Activated CD4-positive, alpha-beta T cell treated with anti-CD3 and anti-CD28 coated beads, Interleukin-2, amount 10 ng/mL, durations not matched to agents 24 days and 14 days (primary cell): ENCODE results near the gene TUFT1. TPM values are rescaled to one million over a fixed set of nuclear protein-coding genes. Genes with fewer than 3 reads are reported as not detected.

Experiments
- DNase-seq: peaks from one replicate; pipeline ENCODE4 v3.0.0; 2022
- H3K27ac Mint-ChIP-seq: one replicate; pipeline ENCODE4 v1.8.0; 2022; ENCODE audit warnings: mild to moderate bottlenecking, mixed read lengths
- H3K27me3 Mint-ChIP-seq: one replicate; pipeline ENCODE4 v1.8.0; 2022; ENCODE audit warnings: mixed read lengths
- H3K36me3 Mint-ChIP-seq: one replicate; pipeline ENCODE4 v1.8.0; 2022; ENCODE audit warnings: low read depth, mild to moderate bottlenecking, mixed read lengths
- H3K4me1 Mint-ChIP-seq: one replicate; pipeline ENCODE4 v1.8.0; 2021; ENCODE audit warnings: mixed read lengths
- H3K4me3 Mint-ChIP-seq: one replicate; pipeline ENCODE4 v1.8.0; 2022; ENCODE audit warnings: mild to moderate bottlenecking, moderate library complexity, mixed read lengths
- H3K9me3 Mint-ChIP-seq: one replicate; pipeline ENCODE4 v1.8.0; 2021; ENCODE audit warnings: mixed read lengths
- intact Hi-C: fragments of 100-400 bp; cut with micrococcal nuclease; formaldehyde crosslinking; loops from one replicate; pipeline ENCODE4 v1.15.1; 2023
- total RNA-seq: library from RNA; stranded (reverse); gene quantifications from 2 replicates; pipeline ENCODE4 v1.2.3, GENCODE V29; 2022

The TUFT1 gene
- total RNA-seq, 1 donor from 2014 or later: 1.7 TPM

DNA sequence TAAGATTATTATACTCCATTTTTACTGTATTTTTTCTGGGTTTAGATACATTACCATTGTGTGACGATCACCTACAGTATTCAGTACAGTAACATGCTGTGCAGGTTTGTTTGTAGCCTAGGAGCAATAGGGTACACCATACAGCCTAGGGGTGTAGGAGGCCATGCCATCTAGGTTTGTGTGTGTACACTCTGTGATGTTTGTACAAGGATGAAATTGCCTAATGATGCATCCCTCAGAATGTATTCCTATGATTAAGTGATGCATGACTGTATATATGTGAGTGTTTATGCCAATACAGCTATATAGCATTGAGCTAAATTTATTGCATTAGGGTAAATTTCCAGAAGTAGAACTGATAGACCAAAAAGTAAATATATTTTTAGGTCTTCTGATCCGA, 23.3 kb downstream of the TUFT1 start:
- no peaks in the 10 kb centered on the region for H3K9me3 Mint-ChIP-seq
- no peak overlapping the region for H3K27ac Mint-ChIP-seq
- intact Hi-C loops: no loop called here
- no peaks in the 10 kb centered on the region for H3K36me3 Mint-ChIP-seq
- no peak for DNase-seq
- H3K4me3 Mint-ChIP-seq: no peak overlapping the region
- peaks cover 2% of the 10 kb centered on the region for H3K27me3 Mint-ChIP-seq
- peaks cover 5% of the 10 kb centered on the region for H3K4me1 Mint-ChIP-seq

DNA sequence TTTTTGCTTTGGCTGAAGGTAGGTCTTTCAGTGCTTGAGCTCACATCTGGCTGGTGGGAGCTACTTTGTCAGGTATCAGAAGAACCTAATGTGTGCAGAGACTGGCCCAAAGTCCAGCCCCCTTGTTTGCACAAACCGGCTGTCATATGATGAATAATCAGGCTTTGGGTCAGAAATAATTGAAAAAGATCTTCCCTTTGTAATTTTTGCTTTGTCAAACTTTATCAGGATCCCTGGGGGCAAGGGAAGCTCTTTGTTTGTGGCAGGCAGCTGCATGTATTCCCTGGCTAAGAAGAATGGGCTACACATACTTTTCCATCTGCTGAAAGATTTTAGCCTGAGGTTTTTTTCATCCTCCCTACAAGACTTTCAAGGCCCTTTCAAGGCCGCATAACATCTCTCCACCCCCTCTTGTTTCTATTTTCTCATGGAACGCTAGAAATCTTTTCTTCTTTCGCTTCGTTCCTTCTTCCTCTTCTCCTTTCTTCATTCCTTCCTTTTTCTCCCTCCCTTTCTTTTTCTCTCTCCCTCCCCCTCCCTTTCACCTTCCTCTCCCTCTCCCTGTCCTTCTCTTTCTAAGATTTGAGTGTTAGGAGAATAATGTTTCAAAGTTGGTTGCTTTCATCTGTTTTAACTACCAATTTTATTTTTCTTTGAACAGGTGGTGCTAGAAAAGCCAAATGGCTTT, 25.5 kb downstream of the TUFT1 start:
- H3K9me3 Mint-ChIP-seq: no peaks in the 10 kb centered on the region
- H3K36me3 Mint-ChIP-seq: no peaks in the 10 kb centered on the region
- intact Hi-C loops: no loop called here
- no peak overlapping the region for H3K4me3 Mint-ChIP-seq
- no peak for DNase-seq
- H3K27ac Mint-ChIP-seq: no peak overlapping the region
- no peaks in the 10 kb centered on the region for H3K27me3 Mint-ChIP-seq
- H3K4me1 Mint-ChIP-seq: peaks cover 5% of the 10 kb centered on the region

DNA sequence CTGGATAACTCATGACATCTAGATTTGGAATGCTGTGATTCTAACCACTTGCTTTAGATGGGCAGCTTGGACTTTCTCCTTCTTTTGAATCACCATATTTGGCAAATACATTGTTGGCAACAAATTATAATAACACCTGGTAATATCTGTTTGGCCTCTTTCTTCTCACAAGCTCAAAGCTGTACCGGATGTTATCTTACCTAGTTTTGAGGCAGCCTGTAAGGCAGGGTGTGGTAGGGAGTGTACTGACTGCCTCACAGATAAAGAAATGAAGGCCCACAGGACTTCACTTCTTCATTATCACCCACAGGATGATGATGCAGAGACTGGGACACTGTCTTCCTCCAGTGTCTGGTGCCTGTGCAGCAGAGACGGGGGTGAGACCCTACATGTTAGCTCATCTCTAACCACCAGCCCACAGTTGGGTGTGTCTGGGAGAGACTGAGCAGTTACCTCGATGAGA, 28.5 kb downstream of the TUFT1 start:
- H3K4me3 Mint-ChIP-seq: no peak overlapping the region
- H3K36me3 Mint-ChIP-seq: no peaks in the 10 kb centered on the region
- DNase-seq: no peak
- no peaks in the 10 kb centered on the region for H3K9me3 Mint-ChIP-seq
- no peaks in the 10 kb centered on the region for H3K27me3 Mint-ChIP-seq
- intact Hi-C loops: no loop called here
- H3K4me1 Mint-ChIP-seq: peaks cover 5% of the 10 kb centered on the region
- no peak overlapping the region for H3K27ac Mint-ChIP-seq

DNA sequence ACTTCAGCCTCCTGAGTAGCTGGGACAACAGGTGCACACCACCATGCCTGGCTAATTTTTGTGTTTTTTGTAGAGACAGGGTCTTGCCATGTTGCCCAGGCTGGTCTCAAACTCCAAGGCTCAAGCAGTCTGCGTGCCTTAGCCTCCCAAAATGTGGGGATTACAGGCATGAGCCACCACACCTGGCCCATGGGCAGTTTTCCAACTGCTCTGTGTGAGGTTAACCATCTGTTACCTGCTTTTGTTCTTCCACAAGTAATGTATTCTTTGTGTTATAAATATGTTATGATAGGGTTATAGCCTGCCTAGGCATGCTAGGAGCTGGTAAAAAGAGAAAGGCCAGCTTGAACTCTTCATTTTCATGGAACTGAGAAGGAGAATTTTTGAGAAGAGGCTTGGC, 30.7 kb downstream of the TUFT1 start:
- no peak for DNase-seq
- H3K36me3 Mint-ChIP-seq: no peaks in the 10 kb centered on the region
- no peak overlapping the region for H3K4me3 Mint-ChIP-seq
- no peaks in the 10 kb centered on the region for H3K27me3 Mint-ChIP-seq
- H3K9me3 Mint-ChIP-seq: no peaks in the 10 kb centered on the region
- no peak overlapping the region for H3K27ac Mint-ChIP-seq
- peaks cover 11% of the 10 kb centered on the region for H3K4me1 Mint-ChIP-seq
- intact Hi-C loops: no loop called here

DNA sequence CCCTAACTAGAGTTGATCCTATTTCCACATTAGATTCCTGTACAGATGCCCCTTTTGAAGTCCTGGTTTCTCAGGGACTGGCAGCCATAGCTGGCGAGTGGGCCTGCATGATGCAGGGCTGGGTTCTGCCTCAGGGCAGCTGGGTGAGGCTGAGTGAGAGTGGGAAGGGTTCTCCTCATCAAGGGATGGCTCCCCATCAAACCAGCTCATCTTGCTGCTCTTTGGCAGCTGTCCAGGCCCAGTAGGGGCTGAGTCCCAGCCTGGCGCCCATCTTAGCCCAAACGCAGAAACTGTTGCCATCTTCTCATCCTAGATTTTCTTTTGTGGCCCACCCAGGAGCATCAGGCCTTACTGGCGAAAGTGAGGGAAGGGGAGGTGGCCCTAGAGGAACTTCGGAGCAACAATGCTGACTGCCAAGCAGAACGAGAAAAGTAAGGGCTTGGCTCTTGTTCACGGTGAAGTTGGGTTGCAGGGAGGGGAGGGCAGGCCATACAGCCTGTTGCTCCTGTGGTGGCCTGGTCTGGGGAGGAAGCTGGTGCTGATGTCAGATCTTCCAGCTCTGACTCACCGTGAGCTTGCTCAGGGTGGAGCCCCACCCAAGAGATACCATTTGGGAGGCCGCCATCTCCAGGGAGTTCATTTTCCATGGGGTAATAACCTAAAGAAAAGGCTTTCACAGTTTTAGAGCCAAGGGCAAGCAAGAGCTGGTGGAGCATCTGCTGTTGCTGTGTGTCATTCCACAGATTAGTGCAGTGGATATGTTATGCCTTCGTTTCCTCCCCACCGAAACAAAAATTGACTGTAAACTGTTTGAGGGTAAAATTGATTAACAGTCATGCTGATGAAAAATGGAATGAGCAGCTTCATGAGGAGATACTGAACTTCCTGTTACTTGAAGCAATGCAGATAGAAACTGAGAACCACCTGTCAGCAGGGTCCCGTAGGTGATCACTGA, 34.7 kb downstream of the TUFT1 start:
- intact Hi-C loops: no loop called here

DNA sequence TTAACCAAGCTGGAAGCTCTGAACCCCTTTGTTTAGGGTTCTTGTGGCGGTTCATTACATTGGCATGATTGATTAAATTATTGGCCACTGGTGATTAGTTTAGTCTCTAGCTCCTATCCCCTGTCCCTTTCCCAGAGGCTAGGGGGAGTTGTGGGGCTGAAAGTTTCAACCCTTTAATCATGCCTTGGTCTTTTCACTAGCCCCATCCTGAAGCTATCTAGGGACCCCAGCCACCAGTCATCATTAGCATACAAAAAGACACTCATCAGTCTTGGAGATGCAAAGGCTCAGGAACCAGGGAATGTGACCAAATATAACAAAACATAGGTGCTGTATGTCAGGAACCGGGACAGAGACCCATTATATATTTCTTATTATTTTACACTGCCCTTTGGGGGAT, 37.1 kb downstream of the TUFT1 start:
- Mint-ChIP-seq H3K4me1 (peaks cover 10% of the 10 kb centered on the region), H3K9me3 (no peaks in the 10 kb centered on the region), H3K27ac (no peak overlapping the region), H3K4me3 (no peak overlapping the region), H3K27me3 (no peaks in the 10 kb centered on the region), H3K36me3 (no peaks in the 10 kb centered on the region)
- no peak for DNase-seq
- intact Hi-C loops: no loop called here

More for the DNA sequence above, 34.7 kb downstream of the TUFT1 start:
- no peak overlapping the region for H3K27ac Mint-ChIP-seq
- DNase-seq: no peak
- H3K9me3 Mint-ChIP-seq: no peaks in the 10 kb centered on the region
- no peaks in the 10 kb centered on the region for H3K27me3 Mint-ChIP-seq
- no peak overlapping the region for H3K4me3 Mint-ChIP-seq
- H3K36me3 Mint-ChIP-seq: no peaks in the 10 kb centered on the region
- peaks cover 10% of the 10 kb centered on the region for H3K4me1 Mint-ChIP-seq

DNA sequence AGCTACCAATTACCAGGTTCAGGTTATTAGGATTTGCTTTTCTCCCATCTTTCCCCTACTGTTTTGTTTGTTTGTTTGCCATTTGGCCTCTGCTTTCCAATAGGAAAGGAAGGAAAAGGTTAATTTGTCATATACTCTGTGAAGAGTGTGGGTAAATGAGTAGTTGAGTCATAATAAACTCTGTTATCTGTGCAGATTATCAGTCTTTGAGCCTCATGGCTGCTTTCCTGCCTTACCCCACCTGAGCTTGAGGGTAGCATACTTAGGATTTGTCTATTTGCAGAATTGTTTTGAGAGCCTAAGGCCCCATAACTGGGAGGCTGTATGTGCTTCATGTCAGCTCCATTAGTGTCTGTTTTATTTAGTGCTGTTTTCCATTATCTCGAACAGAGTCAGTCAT, 38.8 kb downstream of the TUFT1 start:
- Mint-ChIP-seq H3K27ac (no peak overlapping the region), H3K27me3 (no peaks in the 10 kb centered on the region), H3K9me3 (no peaks in the 10 kb centered on the region), H3K36me3 (no peaks in the 10 kb centered on the region), H3K4me3 (no peak overlapping the region), H3K4me1 (peaks cover 10% of the 10 kb centered on the region)
- intact Hi-C loops: no loop called here
- no peak for DNase-seq

DNA sequence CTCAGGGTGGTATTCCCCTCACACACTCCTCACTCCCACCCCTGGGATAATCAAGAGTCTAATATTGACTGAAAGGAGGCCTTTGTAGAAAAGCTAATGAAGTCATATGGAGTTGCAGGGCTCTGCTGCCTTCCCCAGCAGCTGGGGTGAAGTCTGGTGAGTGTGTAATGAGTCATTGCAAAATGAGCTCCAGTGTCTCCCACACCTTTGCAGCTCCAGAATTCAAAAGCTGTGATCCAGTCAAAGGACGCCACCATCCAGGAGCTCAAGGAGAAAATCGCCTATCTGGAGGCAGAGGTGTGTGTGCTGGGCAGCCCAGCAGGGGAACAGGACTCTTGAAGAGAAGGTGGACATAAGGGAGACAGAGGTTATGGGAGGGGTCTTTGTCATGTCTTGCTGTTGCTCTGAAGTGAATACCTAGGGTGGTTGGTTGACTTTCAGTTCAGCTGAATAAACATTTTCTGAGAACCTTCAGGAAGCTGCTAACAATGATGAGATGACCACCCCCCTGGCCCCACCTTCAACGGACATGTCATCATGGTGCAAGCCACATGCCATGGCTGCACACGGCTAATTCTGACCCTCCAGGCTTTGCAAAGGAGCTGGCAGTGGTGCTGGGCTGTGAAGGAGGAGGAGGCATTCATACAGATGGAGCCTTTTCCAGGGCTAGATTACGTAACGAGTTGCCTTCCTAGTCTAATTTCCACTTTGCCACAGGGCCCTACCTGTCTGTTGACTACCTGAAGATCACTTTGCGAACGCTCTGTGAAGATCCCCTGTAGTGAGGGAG, 39.5 kb downstream of the TUFT1 start:
- DNase-seq: no peak
- Mint-ChIP-seq H3K27me3 (no peaks in the 10 kb centered on the region), H3K36me3 (no peaks in the 10 kb centered on the region), H3K27ac (no peak overlapping the region), H3K9me3 (no peaks in the 10 kb centered on the region), H3K4me3 (no peak overlapping the region), H3K4me1 (peaks cover 10% of the 10 kb centered on the region)
- intact Hi-C loops: no loop called here

DNA sequence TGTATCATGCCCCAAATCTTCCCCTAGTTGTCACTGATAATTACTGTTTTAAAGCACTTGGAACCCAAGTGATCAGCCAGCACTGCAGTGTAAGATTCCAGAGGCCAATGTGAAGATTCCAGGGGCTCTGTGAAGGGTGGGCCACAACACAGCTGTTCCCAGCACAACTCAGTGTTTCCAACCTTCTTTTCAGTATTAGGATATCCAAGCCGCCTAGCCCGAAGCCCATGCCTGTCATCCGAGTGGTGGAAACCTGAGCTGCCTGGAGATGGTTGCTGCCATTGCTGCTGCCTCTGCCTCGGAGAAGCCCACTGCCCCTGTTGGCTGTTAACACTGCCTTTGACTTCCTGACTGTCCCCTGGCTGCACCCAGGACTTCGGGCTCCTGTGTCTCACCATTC, 41.3 kb downstream of the TUFT1 start:
- Mint-ChIP-seq H3K27me3 (no peaks in the 10 kb centered on the region), H3K4me3 (no peak overlapping the region), H3K36me3 (no peaks in the 10 kb centered on the region), H3K4me1 (peaks cover 3% of the 10 kb centered on the region), H3K9me3 (no peaks in the 10 kb centered on the region), H3K27ac (no peak overlapping the region)
- DNase-seq: no peak
- intact Hi-C loops: no loop called here

DNA sequence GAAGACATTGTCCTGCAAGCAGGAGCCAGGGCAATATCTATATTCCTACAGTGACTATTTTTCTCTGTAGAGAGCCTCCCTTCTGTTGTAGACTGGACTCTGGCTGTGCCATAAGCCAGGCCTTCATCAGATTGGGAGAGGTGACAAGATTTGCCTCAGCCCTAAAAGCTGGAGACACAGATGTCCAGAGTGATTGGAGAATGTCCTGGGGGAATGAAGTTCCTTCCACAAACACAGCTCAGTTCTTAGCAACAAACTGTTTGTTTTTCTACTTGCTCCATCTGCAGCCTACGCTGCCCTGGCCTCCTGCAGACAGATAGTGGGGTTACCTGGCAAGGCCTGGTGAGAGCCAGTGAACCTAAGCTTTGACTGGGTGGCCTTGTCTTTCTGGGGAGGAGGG, 41.8 kb downstream of the TUFT1 start:
- DNase-seq: no peak
- no peak overlapping the region for H3K4me3 Mint-ChIP-seq
- no peaks in the 10 kb centered on the region for H3K9me3 Mint-ChIP-seq
- no peak overlapping the region for H3K27ac Mint-ChIP-seq
- intact Hi-C loops: no loop called here
- H3K27me3 Mint-ChIP-seq: no peaks in the 10 kb centered on the region
- no peaks in the 10 kb centered on the region for H3K36me3 Mint-ChIP-seq
- peaks cover 3% of the 10 kb centered on the region for H3K4me1 Mint-ChIP-seq

DNA sequence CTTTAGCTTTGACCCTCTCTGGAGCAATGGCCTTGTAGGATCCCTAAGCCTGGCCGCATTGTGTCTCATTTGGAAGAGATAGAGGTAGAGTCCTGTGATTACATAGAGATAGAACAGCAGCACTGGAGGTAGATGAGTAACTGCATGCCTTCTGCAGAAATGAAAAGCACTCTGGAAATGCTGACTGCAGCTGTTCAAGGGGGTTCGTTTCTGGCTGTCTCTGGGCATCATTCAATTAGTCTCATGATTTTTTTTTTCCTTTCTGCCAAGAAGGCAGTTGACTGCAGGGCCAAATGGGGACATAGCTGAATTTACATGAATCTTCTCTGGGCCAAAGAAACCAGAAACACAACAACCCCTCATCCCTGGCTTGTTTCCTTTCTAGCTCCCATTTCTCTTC, 43.7 kb downstream of the TUFT1 start:
- DNase-seq: no peak
- no peaks in the 10 kb centered on the region for H3K27me3 Mint-ChIP-seq
- H3K4me1 Mint-ChIP-seq: peaks cover 3% of the 10 kb centered on the region
- intact Hi-C loops: no loop called here
- no peaks in the 10 kb centered on the region for H3K9me3 Mint-ChIP-seq
- H3K36me3 Mint-ChIP-seq: no peaks in the 10 kb centered on the region
- H3K27ac Mint-ChIP-seq: no peak overlapping the region
- H3K4me3 Mint-ChIP-seq: no peak overlapping the region

DNA sequence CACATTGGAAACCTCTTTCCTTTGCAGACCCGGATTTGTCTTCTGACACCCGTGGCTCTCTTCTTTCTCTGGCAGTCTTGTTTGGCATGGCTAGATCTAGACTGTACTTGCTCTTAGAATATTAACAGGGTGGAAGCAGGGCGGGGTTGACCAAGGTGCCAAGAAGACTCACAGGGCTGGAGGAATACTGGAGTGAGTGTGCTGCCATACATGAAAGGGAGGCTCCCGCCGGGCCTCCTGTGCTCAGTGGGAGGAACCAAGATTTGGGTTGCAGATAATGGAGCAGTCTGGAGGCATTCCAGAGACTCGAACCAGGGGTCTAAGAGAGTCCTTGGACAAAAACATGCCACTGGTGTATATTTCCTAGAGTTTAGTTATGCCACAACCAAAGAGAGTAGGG, 44.2 kb downstream of the TUFT1 start:
- DNase-seq: no peak
- Mint-ChIP-seq H3K36me3 (no peaks in the 10 kb centered on the region), H3K9me3 (no peaks in the 10 kb centered on the region), H3K27me3 (peaks cover 4% of the 10 kb centered on the region), H3K27ac (no peak overlapping the region), H3K4me3 (no peak overlapping the region), H3K4me1 (peaks cover 3% of the 10 kb centered on the region)
- intact Hi-C loops: no loop called here

DNA sequence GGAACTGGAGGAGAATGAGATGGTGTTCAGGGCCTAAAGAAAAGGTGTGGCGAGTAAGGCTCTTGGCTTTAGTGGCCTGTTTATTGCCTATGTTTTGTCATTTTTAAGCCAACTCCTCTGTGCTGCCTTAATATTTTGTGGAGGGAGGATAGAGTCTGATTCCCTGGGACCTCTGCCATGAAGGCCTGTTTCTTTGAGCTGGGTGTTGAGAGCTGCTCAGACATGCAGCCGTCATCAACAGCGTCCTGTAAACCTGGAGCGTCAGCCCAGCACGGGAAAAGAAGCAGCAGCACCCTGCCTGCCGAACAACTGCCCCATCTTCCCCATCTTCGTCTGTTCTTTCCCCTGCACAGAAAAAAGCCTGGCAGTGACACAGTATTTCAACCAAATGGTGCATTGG, 44.7 kb downstream of the TUFT1 start:
- H3K4me1 Mint-ChIP-seq: no peaks in the 10 kb centered on the region
- no peak overlapping the region for H3K27ac Mint-ChIP-seq
- H3K27me3 Mint-ChIP-seq: peaks cover 6% of the 10 kb centered on the region

DNA sequence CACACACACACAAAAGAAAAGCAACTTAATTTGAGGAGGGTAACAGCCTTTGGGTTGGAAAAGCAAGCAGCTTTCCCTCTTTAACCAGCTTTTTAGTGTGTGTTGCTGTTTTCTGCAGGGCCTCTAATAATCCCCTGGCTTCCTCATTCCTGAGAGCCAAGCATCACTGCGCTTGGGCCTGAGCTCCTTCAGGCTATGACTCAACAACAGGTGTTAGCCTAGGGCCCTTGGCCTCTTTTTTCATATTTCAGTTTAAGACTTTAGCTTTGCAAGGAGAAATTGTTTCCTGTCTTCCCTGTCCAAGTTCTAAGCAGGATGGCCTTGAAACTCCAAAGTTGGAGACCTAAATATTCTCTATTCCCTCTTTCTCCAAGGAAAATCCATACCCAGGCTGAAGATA, 45.5 kb downstream of the TUFT1 start:
- Mint-ChIP-seq H3K27ac (no peak overlapping the region), H3K27me3 (peaks cover 11% of the 10 kb centered on the region), H3K4me1 (no peaks in the 10 kb centered on the region), H3K9me3 (peaks cover 1% of the 10 kb centered on the region), H3K4me3 (no peak overlapping the region), H3K36me3 (no peaks in the 10 kb centered on the region)
- no peak for DNase-seq
- intact Hi-C loops: no loop called here

More for the DNA sequence above, 44.7 kb downstream of the TUFT1 start:
- no peaks in the 10 kb centered on the region for H3K9me3 Mint-ChIP-seq
- DNase-seq: no peak
- intact Hi-C loops: no loop called here
- H3K4me3 Mint-ChIP-seq: no peak overlapping the region
- no peaks in the 10 kb centered on the region for H3K36me3 Mint-ChIP-seq
